Fibroblast of lung (primary cell): ENCODE measurements around the gene NAB1. TPM values are rescaled to one million over a fixed set of nuclear protein-coding genes. Genes with fewer than 3 reads are reported as not detected.

Source experiments
- DNase-seq, 2 donors: peaks; one replicate each; pipeline versions ENCODE4 v3.0.0 to v3.0.0-alpha.2; 2010; ENCODE audit warnings: low read depth in 2 of 2
- H2AFZ ChIP-seq: 2 replicates; pipeline ENCODE4 v1.5.1; 2012; ENCODE audit warnings: low read length, control low read depth, inconsistent platforms
- H3K27ac ChIP-seq: 2 replicates; pipeline ENCODE4 v1.5.1; 2011; ENCODE audit warnings: low read length, control low read depth; ENCODE audit not compliant: insufficient read depth
- H3K27me3 ChIP-seq: 2 replicates; pipeline ENCODE4 v1.5.1; 2011; ENCODE audit warnings: mild to moderate bottlenecking, low read length; ENCODE audit not compliant: control insufficient read depth, insufficient read depth
- H3K36me3 ChIP-seq: 2 replicates; pipeline ENCODE4 v1.5.1; 2011; ENCODE audit warnings: low read length; ENCODE audit not compliant: control insufficient read depth, insufficient read depth
- H3K4me1 ChIP-seq: 2 replicates; pipeline ENCODE4 v1.5.1; 2011; ENCODE audit warnings: low read length; ENCODE audit not compliant: control insufficient read depth, insufficient read depth; ENCODE audit errors: extremely low read depth
- H3K4me2 ChIP-seq: 2 replicates; pipeline ENCODE4 v1.5.1; 2011; ENCODE audit warnings: low read length, control low read depth; ENCODE audit not compliant: insufficient read depth; ENCODE audit errors: extremely low read depth
- H3K4me3 ChIP-seq, 4 experiments: fragments of 200-600 bp in 1 of 4; sonication (generic) in 1 of 4; replicated peaks in 1 of 4; 2 replicates each; pipeline ENCODE4 v1.5.1; 2011 to 2016; ENCODE audit warnings: low read length in 4 of 4, low read depth in 3 of 4, mild to moderate bottlenecking in 3 of 4, control low read depth in 2 of 4, inconsistent platforms in 1 of 4, mixed read lengths in 1 of 4; ENCODE audit not compliant: insufficient read depth in 1 of 4; ENCODE audit errors: control extremely low read depth in 1 of 4
- H3K79me2 ChIP-seq: 2 replicates; pipeline ENCODE4 v1.5.1; 2012; ENCODE audit warnings: mild to moderate bottlenecking, low read length, inconsistent platforms; ENCODE audit not compliant: control insufficient read depth, insufficient read depth
- H3K9ac ChIP-seq: 2 replicates; pipeline ENCODE4 v1.5.1; 2011; ENCODE audit warnings: mild to moderate bottlenecking, low read length, control low read depth; ENCODE audit not compliant: insufficient read depth
- H3K9me3 ChIP-seq: 2 replicates; pipeline ENCODE4 v1.5.1; 2012; ENCODE audit warnings: low read depth, low read length; ENCODE audit not compliant: control insufficient read depth, insufficient read depth
- H4K20me1 ChIP-seq: 2 replicates; pipeline ENCODE4 v1.5.1; 2011; ENCODE audit warnings: low read length; ENCODE audit not compliant: control insufficient read depth, insufficient read depth; ENCODE audit errors: extremely low read depth
- CTCF ChIP-seq, 2 donors: IDR thresholded peaks in 1 of 2; conservative IDR thresholded peaks in 1 of 2; 1 replicate in 1 of 2; 2 replicates in 1 of 2; pipeline ENCODE4 v1.5.1; 2011 to 2012; ENCODE audit warnings: low read length in 2 of 2, control low read depth in 1 of 2, inconsistent platforms in 1 of 2, low read depth in 1 of 2, mild to moderate bottlenecking in 1 of 2
- EZH2 ChIP-seq: IDR thresholded peaks from 2 replicates; pipeline ENCODE4 v1.5.1; 2012; ENCODE audit warnings: low read length, control low read depth, mild to moderate bottlenecking; ENCODE audit errors: missing control alignments
- polyA plus RNA-seq, 2 donors: library from polyadenylated mRNA; depleted of rRNA in 1 of 2; stranded (reverse) in 1 of 2; unstranded in 1 of 2; fragments of >200 nt; gene quantifications; 2 replicates each; pipeline ENCODE4 v1.2.1, GENCODE V29; 2011 to 2012; ENCODE audit warnings: missing spikeins in 1 of 2
- total RNA-seq: library from RNA; depleted of rRNA; stranded (reverse); fragments of >200 nt; gene quantifications from 2 replicates; pipeline ENCODE4 v1.2.1, GENCODE V29; 2014

Gene NAB1
- total and polyA plus RNA-seq, 2 donors (not counting 1 experiment from before 2014, with no cell fraction given), result 18.3 to 46.6 TPM

GRCh38 chr2:190697421-190697820 lies 48.5 kb downstream of the NAB1 start:
- TF ChIP-seq EZH2, result no peak
- TF ChIP-seq CTCF (conservative IDR thresholded peaks at IDR 0.05 in 1 of 2, IDR thresholded peaks at IDR 0.05 in 1 of 2; ENCODE audit: low read depth in 1 of 2, low read length in 2 of 2), result no peak
- H2AFZ ChIP-seq, result no peak overlapping the region
- H3K36me3 ChIP-seq, result no peaks in the 10 kb centered on the region
- no peak overlapping the region for H3K9ac ChIP-seq
- no peaks in the 10 kb centered on the region for H3K27me3 ChIP-seq
- H3K27ac ChIP-seq, result no peak overlapping the region
- H3K4me3 ChIP-seq, result no peak overlapping the region
- no peaks in the 10 kb centered on the region for H4K20me1 ChIP-seq
- DNase-seq, result no peak
- no peak overlapping the region for H3K4me2 ChIP-seq
- no peaks in the 10 kb centered on the region for H3K9me3 ChIP-seq
- H3K79me2 ChIP-seq, result no peaks in the 10 kb centered on the region
- no peaks in the 10 kb centered on the region for H3K4me1 ChIP-seq

- Histone ChIP-seq H3K27ac (no peak overlapping the region), H3K27me3 (peaks cover 3% of the 10 kb centered on the region), H3K79me2 (no peaks in the 10 kb centered on the region), H3K4me1 (no peaks in the 10 kb centered on the region), H3K9me3 (no peaks in the 10 kb centered on the region), H3K36me3 (no peaks in the 10 kb centered on the region), H2AFZ (no peak overlapping the region), H3K4me3 (no peak overlapping the region), H4K20me1 (no peaks in the 10 kb centered on the region), H3K9ac (no peak overlapping the region), H3K4me2 (no peak overlapping the region)
- TF ChIP-seq CTCF (conservative IDR thresholded peaks at IDR 0.05 in 1 of 2, IDR thresholded peaks at IDR 0.05 in 1 of 2; ENCODE audit: low read depth in 1 of 2, low read length in 2 of 2), result peak in 1 of 2 donors; percentile 49
- TF ChIP-seq EZH2, result no peak
- DNase-seq, result peak in 1 of 2 donors; percentile 23
These were observed 50.0 kb downstream of the NAB1 start for GRCh38 chr2:190698895-190699294.

GRCh38 chr2:190701586-190701985 lies 52.7 kb downstream of the NAB1 start:
- H3K79me2 ChIP-seq, result no peaks in the 10 kb centered on the region
- no peaks in the 10 kb centered on the region for H4K20me1 ChIP-seq
- no peak for TF ChIP-seq CTCF (conservative IDR thresholded peaks at IDR 0.05 in 1 of 2, IDR thresholded peaks at IDR 0.05 in 1 of 2; ENCODE audit: low read depth in 1 of 2, low read length in 2 of 2)
- no peak for TF ChIP-seq EZH2
- H3K27me3 ChIP-seq, result peaks cover 6% of the 10 kb centered on the region
- no peak overlapping the region for H3K4me3 ChIP-seq
- H3K27ac ChIP-seq, result no peak overlapping the region
- H3K4me2 ChIP-seq, result no peak overlapping the region
- DNase-seq, result no peak
- H3K9ac ChIP-seq, result no peak overlapping the region
- H3K4me1 ChIP-seq, result no peaks in the 10 kb centered on the region
- H2AFZ ChIP-seq, result no peak overlapping the region
- no peaks in the 10 kb centered on the region for H3K36me3 ChIP-seq
- H3K9me3 ChIP-seq, result no peaks in the 10 kb centered on the region
